NCI-H446 treated with DMSO at 0.1 percent for 48 hours (cell line): Measurements from ENCODE around the gene NEUROG2.

Experiments
- DNase-seq: peaks from one replicate; lab custom pipeline; 2025; lab: John Stamatoyannopoulos, UW

The NEUROG2 gene

GRCh38 chr4:112521123-112522023 lies 5.4 kb upstream of the NEUROG2 start:
- no peak for DNase-seq

- no peak for DNase-seq
Measured at GRCh38 chr4:112520598-112521122, 4.7 kb upstream of the NEUROG2 start.

- no peak for DNase-seq
Measured at GRCh38 chr4:112519689-112520597, 4.0 kb upstream of the NEUROG2 start.

- DNase-seq: no peak
Measured at GRCh38 chr4:112518675-112519074, 2.7 kb upstream of the NEUROG2 start.

GRCh38 chr4:112517911-112518310 lies 1.9 kb upstream of the NEUROG2 start:
- DNase-seq: no peak

- no peak for DNase-seq
Measured at GRCh38 chr4:112517067-112517634, 1.2 kb upstream of the NEUROG2 start.

- DNase-seq: no peak
Measured at GRCh38 chr4:112516471-112517066, 589 bp upstream of the NEUROG2 start.

GRCh38 chr4:112515198-112516065 lies 548 bp downstream of the NEUROG2 start:
- DNase-seq: no peak

- no peak for DNase-seq
Measured at GRCh38 chr4:112514647-112515197, 1.3 kb downstream of the NEUROG2 start.

GRCh38 chr4:112513971-112514646 lies 1.9 kb downstream of the NEUROG2 start:
- DNase-seq: no peak

GRCh38 chr4:112511803-112512118 lies 4.2 kb downstream of the NEUROG2 start:
- DNase-seq: no peak

- DNase-seq: no peak
Measured at GRCh38 chr4:112511093-112511802, 4.7 kb downstream of the NEUROG2 start.

GRCh38 chr4:112510291-112511092 lies 5.5 kb downstream of the NEUROG2 start:
- DNase-seq: no peak

- DNase-seq: no peak
Measured at GRCh38 chr4:112509243-112510141, 6.5 kb downstream of the NEUROG2 start.

- no peak for DNase-seq
Measured at GRCh38 chr4:112508356-112508755, 7.6 kb downstream of the NEUROG2 start.

GRCh38 chr4:112504807-112505206 lies 11.2 kb downstream of the NEUROG2 start:
- no peak for DNase-seq

- no peak for DNase-seq
Measured at GRCh38 chr4:112502871-112503270, 13.1 kb downstream of the NEUROG2 start.

GRCh38 chr4:112492321-112492720 lies 23.7 kb downstream of the NEUROG2 start:
- DNase-seq: no peak
